ENCODE results near the gene LRAT. TPM values are rescaled to one million over a fixed set of nuclear protein-coding genes. Genes with fewer than 3 reads are reported as not detected.

Gene LRAT
- total and polyA plus RNA-seq, 9 of the 15 experiments (the other 6 are each of a cell fraction or from before 2014, with no cell fraction given): 0.03 to 0.41 (median 0.07) TPM; not detected in 4

GRCh38 chr4:154719087-154719486, 24.7 kb upstream of the LRAT start (continued):
- TF ChIP-seq ZNF512 (tag; IDR thresholded peaks at IDR 0.05) (no peak), NCOA6 (IDR thresholded peaks at IDR 0.05) (no peak), XRCC5 (IDR thresholded peaks at IDR 0.05; ENCODE audit: low read depth, low read length) (no peak), PCBP1 (IDR thresholded peaks at IDR 0.05; ENCODE audit: low read depth, low read length, poor library complexity, severe bottlenecking) (no peak), CGGBP1 (CRISPR knock-in tag; IDR thresholded peaks at IDR 0.05) (no peak), RB1 (IDR thresholded peaks at IDR 0.05; ENCODE audit: low read depth) (no peak), SMARCA5 (IDR thresholded peaks at IDR 0.05) (no peak), BACH1 (tag; IDR thresholded peaks at IDR 0.05) (no peak), HDAC2 (IDR thresholded peaks at IDR 0.05) (no peak), BRD9 (IDR thresholded peaks at IDR 0.05; ENCODE audit: low read depth, partially characterized antibody) (no peak), CREBBP (IDR thresholded peaks at IDR 0.05; ENCODE audit: low read depth, low read length) (no peak), CHAMP1 (IDR thresholded peaks at IDR 0.05) (no peak), ZSCAN32 (CRISPR knock-in tag; IDR thresholded peaks at IDR 0.05) (no peak), ZNF24 (IDR thresholded peaks at IDR 0.05) (no peak), ARID2 (IDR thresholded peaks at IDR 0.05) (no peak), ZNF785 (CRISPR knock-in tag; IDR thresholded peaks at IDR 0.05) (no peak), ZNF398 (CRISPR knock-in tag; IDR thresholded peaks at IDR 0.05) (no peak), ILF3 (IDR thresholded peaks at IDR 0.05; ENCODE audit: borderline replicate concordance) (no peak), ZBTB7A (IDR thresholded peaks at IDR 0.05; ENCODE audit: borderline replicate concordance, control insufficient read depth, low read depth, low read length) (no peak), FOXM1 (IDR thresholded peaks at IDR 0.05; ENCODE audit: low read depth) (no peak), FOXM1 (CRISPR knock-in tag; IDR thresholded peaks at IDR 0.05; ENCODE audit: low read depth) (no peak)

Data from K562 (cell line).